CD4-positive, CD25-positive, alpha-beta regulatory T cell (primary cell): ENCODE results near the gene PHOSPHO1. TPM values are rescaled to one million over a fixed set of nuclear protein-coding genes. Genes with fewer than 3 reads are reported as not detected.

Source experiments
- ATAC-seq, 2 donors: fragments of 150-1000 bp; cut with Tn5 transposase; one replicate each; pipeline ENCODE4 v1.10.0; 2021; ENCODE audit warnings: low read depth in 2 of 2, moderate number of reproducible peaks in 2 of 2, moderate library complexity in 1 of 2
- DNase-seq, 3 donors: peaks; one replicate each; pipeline versions ENCODE4 v3.0.0 to v3.0.0-alpha.2; 2012 to 2022; ENCODE audit warnings: mixed read lengths in 1 of 3
- H3K27ac ChIP-seq: one replicate; pipeline ENCODE4 v1.7.0; 2013; ENCODE audit warnings: mild to moderate bottlenecking, low read length; ENCODE audit not compliant: insufficient read depth, poor library complexity, severe bottlenecking
- H3K27me3 ChIP-seq: one replicate; pipeline ENCODE4 v1.7.0; 2013; ENCODE audit warnings: low read length; ENCODE audit not compliant: control insufficient read depth, insufficient read depth
- H3K36me3 ChIP-seq: one replicate; pipeline ENCODE4 v1.7.0; 2013; ENCODE audit warnings: mild to moderate bottlenecking, low read length, moderate library complexity; ENCODE audit not compliant: control insufficient read depth, insufficient read depth
- H3K4me1 ChIP-seq: 2 replicates; pipeline ENCODE4 v1.7.0; 2013; ENCODE audit warnings: mild to moderate bottlenecking, low read length; ENCODE audit not compliant: insufficient read depth, control insufficient read depth, poor library complexity, severe bottlenecking
- H3K4me3 ChIP-seq: one replicate; pipeline ENCODE4 v1.7.0; 2013; ENCODE audit warnings: low read depth, mild to moderate bottlenecking, low read length, moderate library complexity
- H3K9me3 ChIP-seq, 2 experiments: 1 replicate in 1 of 2; 2 replicates in 1 of 2; pipeline ENCODE4 v1.7.0; 2013; ENCODE audit warnings: low read length in 2 of 2, mild to moderate bottlenecking in 1 of 2, moderate library complexity in 1 of 2; ENCODE audit not compliant: control insufficient read depth in 2 of 2
- H3K27ac Mint-ChIP-seq, 3 donors: one replicate each; pipeline ENCODE4 v1.8.0; 2020 to 2022; ENCODE audit warnings: mild to moderate bottlenecking in 3 of 3, mixed read lengths in 3 of 3, moderate library complexity in 2 of 3
- H3K27me3 Mint-ChIP-seq: one replicate; pipeline ENCODE4 v1.8.0; 2022; ENCODE audit warnings: mild to moderate bottlenecking, mixed read lengths
- H3K36me3 Mint-ChIP-seq: one replicate; pipeline ENCODE4 v1.8.0; 2020; ENCODE audit warnings: mixed read lengths
- H3K4me1 Mint-ChIP-seq, 4 donors: one replicate each; pipeline ENCODE4 v1.8.0; 2020 to 2022; ENCODE audit warnings: mixed read lengths in 4 of 4, mild to moderate bottlenecking in 1 of 4
- H3K4me3 Mint-ChIP-seq, 4 donors: one replicate each; pipeline ENCODE4 v1.8.0; 2020 to 2022; ENCODE audit warnings: mild to moderate bottlenecking in 4 of 4, mixed read lengths in 4 of 4, moderate library complexity in 3 of 4
- H3K9me3 Mint-ChIP-seq, 7 donors: one replicate each; pipeline ENCODE4 v1.8.0; 2020 to 2022; ENCODE audit warnings: mixed read lengths in 7 of 7, mild to moderate bottlenecking in 3 of 7, moderate library complexity in 2 of 7
- polyA plus RNA-seq, 4 donors: library from polyadenylated mRNA; unstranded; fragments of 300-500 nt; fragmentation: Illumina TruSeq; gene quantifications; one replicate each; pipeline ENCODE4 v1.2.3, GENCODE V29; 2021
- total RNA-seq: library from RNA; stranded (reverse); gene quantifications from one replicate; pipeline ENCODE4 v1.2.3, GENCODE V29; 2022

The PHOSPHO1 gene
- total and polyA plus RNA-seq, 5 donors from 2014 or later: 0.11 to 0.24 (median 0.15) TPM; not detected in 2

DNA sequence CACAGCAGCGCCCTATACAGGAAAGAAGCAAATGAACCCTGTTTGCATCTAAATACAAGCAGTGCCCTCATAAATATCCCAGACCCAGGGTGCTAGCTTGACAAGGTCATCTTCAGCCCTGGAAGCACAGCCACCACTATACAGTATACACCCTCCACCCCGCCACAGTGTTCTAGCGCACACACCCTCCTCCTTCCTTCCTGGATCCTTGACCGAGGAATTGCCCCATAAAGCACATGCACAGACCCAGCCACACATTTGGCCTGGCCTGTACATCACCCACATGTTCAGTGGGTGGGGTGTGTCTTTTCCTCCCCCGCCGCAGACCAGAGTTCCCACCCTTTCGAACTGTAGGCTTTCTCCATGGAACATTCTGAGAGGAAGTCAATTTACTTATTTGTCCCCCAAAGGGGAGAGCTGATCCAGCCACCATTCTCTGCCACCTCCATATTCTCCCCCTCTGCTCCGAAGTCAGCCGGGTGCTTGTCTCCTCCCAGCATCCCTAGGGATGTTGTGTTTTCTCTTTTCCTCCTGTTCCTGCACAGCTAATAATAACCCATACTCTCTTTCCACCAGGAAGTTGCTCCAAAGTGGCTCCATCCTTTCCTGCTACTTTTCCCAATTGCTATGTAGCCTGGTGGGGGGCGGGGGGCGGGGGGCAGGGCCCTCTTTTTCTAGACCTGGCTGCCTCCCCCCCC, 13.5 kb downstream of the PHOSPHO1 start:
- peak overlapping the region; percentile 63 for H3K27ac ChIP-seq
- peaks cover 7% of the 10 kb centered on the region for H3K36me3 Mint-ChIP-seq

DNA sequence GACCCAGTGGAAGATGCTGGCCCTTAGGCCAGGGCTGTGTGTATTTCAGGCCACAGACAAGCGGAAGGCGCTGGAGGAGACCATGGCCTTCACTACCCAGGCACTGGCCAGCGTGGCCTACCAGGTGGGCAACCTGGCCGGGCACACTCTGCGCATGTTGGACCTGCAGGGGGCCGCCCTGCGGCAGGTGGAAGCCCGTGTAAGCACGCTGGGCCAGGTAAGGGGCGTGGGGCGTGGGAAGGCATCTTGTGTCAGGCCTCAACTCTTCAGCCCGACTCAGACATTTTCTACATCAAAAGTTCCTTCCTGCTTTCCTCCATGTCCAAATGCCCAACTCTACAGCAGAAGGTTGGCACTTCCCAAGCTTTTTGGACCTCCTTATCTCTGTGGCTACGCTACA, 14.1 kb downstream of the PHOSPHO1 start:
- H3K36me3 ChIP-seq: no peaks in the 10 kb centered on the region
- H3K9me3 Mint-ChIP-seq: peaks cover 0 to 2% (median 0%) of the 10 kb centered on the region in 7 donors
- peak overlapping the region; percentile 45 to 86 (median 80) for H3K27ac Mint-ChIP-seq
- no peaks in the 10 kb centered on the region for H3K27me3 ChIP-seq
- H3K36me3 Mint-ChIP-seq: peaks cover 7% of the 10 kb centered on the region
- H3K4me3 Mint-ChIP-seq: peak overlapping the region in 3 of 4 donors; percentile 2 to 80 (median 71)
- H3K27ac ChIP-seq: peak overlapping the region; percentile 7
- H3K27me3 Mint-ChIP-seq: no peaks in the 10 kb centered on the region
- H3K4me3 ChIP-seq: no peak overlapping the region
- H3K4me1 Mint-ChIP-seq: peaks cover 4 to 79% (median 55%) of the 10 kb centered on the region in 4 donors
- ATAC-seq: no peak
- H3K9me3 ChIP-seq: no peaks in the 10 kb centered on the region
- H3K4me1 ChIP-seq: peaks cover 62% of the 10 kb centered on the region
- no peak for DNase-seq

More for the DNA sequence above, 13.5 kb downstream of the PHOSPHO1 start:
- peaks cover 4 to 74% (median 52%) of the 10 kb centered on the region in 4 donors for H3K4me1 Mint-ChIP-seq
- no peak for DNase-seq
- H3K27me3 Mint-ChIP-seq: no peaks in the 10 kb centered on the region
- no peak for ATAC-seq
- no peak overlapping the region for H3K4me3 ChIP-seq
- peaks cover 62% of the 10 kb centered on the region for H3K4me1 ChIP-seq
- H3K4me3 Mint-ChIP-seq: peak overlapping the region; percentile 2 to 80 (median 56)
- no peaks in the 10 kb centered on the region for H3K27me3 ChIP-seq
- H3K9me3 ChIP-seq: no peaks in the 10 kb centered on the region
- no peaks in the 10 kb centered on the region for H3K36me3 ChIP-seq
- H3K9me3 Mint-ChIP-seq: peaks cover 0 to 2% (median 0%) of the 10 kb centered on the region in 7 donors
- H3K27ac Mint-ChIP-seq: peak overlapping the region in 2 of 3 donors; percentile 60 to 86

DNA sequence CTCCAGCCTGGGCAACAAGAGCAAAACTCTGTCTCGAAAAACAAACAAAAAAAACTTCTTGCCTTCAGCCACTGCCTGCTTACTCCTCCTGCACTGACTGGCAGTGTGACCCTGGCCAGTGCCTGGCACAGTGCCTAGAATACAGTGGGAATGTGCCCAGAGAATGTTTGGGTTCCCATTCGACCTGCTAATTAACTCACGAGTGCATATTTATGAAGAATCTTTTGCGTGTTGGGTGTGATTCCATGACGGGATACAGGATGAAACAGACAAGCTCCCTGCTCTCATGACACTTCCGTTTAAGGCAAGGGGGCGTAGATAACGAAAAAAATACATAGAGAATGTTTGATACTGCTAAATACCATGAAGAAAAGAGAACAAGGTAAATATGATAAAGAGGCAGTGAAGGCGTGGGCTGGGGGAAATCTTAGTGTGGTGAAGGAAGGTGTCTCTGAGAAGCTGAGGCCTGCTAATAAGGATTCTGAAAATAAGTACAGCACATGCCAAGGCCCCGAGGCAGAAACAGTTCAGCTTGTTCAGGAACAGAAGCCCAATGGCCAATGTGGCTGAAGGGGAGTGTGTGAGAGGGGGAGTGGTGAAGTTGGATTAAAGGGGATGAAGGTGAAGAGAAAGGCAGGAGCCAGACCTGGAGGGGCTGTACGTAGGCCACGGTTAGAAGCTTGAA, 15.8 kb downstream of the PHOSPHO1 start:
- H3K27me3 Mint-ChIP-seq: no peaks in the 10 kb centered on the region
- no peaks in the 10 kb centered on the region for H3K9me3 ChIP-seq
- no peak overlapping the region for H3K27ac ChIP-seq
- no peak overlapping the region for H3K4me3 ChIP-seq
- H3K4me3 Mint-ChIP-seq: peak overlapping the region in 3 of 4 donors; percentile 60 to 81 (median 67)
- no peaks in the 10 kb centered on the region for H3K27me3 ChIP-seq
- H3K27ac Mint-ChIP-seq: peak overlapping the region; percentile 43 to 82 (median 56)
- H3K36me3 Mint-ChIP-seq: peaks cover 7% of the 10 kb centered on the region
- ATAC-seq (no peak), DNase-seq (no peak)
- H3K4me1 Mint-ChIP-seq: peaks cover 9 to 92% (median 62%) of the 10 kb centered on the region in 4 donors
- H3K4me1 ChIP-seq: peaks cover 77% of the 10 kb centered on the region
- H3K36me3 ChIP-seq: no peaks in the 10 kb centered on the region
- H3K9me3 Mint-ChIP-seq: peaks cover 0 to 2% (median 0%) of the 10 kb centered on the region in 7 donors

DNA sequence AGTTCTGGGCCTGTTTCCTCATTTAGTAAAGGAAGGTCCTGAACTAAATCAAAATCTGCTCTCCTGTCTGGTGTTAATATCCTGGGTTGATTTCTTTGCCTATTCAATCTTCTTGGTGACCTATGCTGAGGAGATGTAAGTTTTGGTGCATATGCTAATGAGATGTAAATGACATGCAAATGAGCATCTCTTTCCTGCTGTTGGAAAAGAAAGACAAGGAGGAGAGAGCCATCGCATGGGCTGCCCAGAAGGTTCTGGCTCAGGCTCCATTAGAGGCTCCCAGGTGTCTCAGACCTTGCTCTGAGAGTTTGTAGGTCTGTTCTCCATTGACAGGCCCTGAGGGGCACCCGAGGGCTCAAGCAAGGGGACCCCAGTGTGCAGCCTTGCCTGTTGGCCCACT, 16.7 kb downstream of the PHOSPHO1 start:
- Mint-ChIP-seq H3K9me3 (peaks cover 0 to 1% (median 0%) of the 10 kb centered on the region in 7 donors), H3K27ac (peak overlapping the region; percentile 9 to 79 (median 78)), H3K27me3 (no peaks in the 10 kb centered on the region), H3K36me3 (peaks cover 7% of the 10 kb centered on the region), H3K4me1 (peaks cover 9 to 92% (median 67%) of the 10 kb centered on the region in 4 donors), H3K4me3 (peak overlapping the region in 2 of 4 donors; percentile 59 to 99)
- H3K4me3 ChIP-seq: no peak overlapping the region
- no peaks in the 10 kb centered on the region for H3K36me3 ChIP-seq
- H3K27ac ChIP-seq: no peak overlapping the region
- no peaks in the 10 kb centered on the region for H3K9me3 ChIP-seq
- H3K4me1 ChIP-seq: peaks cover 77% of the 10 kb centered on the region
- no peak for DNase-seq
- H3K27me3 ChIP-seq: no peaks in the 10 kb centered on the region
- ATAC-seq: no peak

DNA sequence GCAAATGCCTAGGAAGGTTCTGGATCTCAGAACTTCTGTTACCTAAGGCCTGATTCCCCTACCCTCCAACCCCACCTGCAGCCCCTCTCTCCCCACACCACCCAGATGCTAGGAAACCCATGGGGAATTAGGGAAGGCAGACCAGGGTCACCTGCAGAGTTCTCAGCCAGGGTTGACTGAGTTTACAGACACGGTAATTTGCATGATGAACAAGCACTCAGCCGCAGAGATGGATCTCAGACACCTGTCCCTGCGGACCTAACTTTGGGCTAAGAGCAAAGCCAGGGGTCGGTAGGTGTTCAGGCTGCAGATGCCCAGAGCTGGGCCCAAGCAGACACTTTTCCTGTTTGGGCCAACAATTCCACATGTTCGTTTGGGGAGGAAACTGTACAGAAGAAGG, 17.2 kb downstream of the PHOSPHO1 start:
- H3K36me3 ChIP-seq: no peaks in the 10 kb centered on the region
- no peaks in the 10 kb centered on the region for H3K9me3 Mint-ChIP-seq
- DNase-seq (no peak), ATAC-seq (no peak)
- no peaks in the 10 kb centered on the region for H3K27me3 Mint-ChIP-seq
- peaks cover 9 to 91% (median 67%) of the 10 kb centered on the region in 4 donors for H3K4me1 Mint-ChIP-seq
- no peaks in the 10 kb centered on the region for H3K27me3 ChIP-seq
- peak overlapping the region; percentile 9 to 79 (median 78) for H3K27ac Mint-ChIP-seq
- H3K27ac ChIP-seq: no peak overlapping the region
- no peaks in the 10 kb centered on the region for H3K9me3 ChIP-seq
- peak overlapping the region in 3 of 4 donors; percentile 59 to 99 (median 70) for H3K4me3 Mint-ChIP-seq
- peaks cover 76% of the 10 kb centered on the region for H3K4me1 ChIP-seq
- peaks cover 7% of the 10 kb centered on the region for H3K36me3 Mint-ChIP-seq
- H3K4me3 ChIP-seq: peak overlapping the region; percentile 52

DNA sequence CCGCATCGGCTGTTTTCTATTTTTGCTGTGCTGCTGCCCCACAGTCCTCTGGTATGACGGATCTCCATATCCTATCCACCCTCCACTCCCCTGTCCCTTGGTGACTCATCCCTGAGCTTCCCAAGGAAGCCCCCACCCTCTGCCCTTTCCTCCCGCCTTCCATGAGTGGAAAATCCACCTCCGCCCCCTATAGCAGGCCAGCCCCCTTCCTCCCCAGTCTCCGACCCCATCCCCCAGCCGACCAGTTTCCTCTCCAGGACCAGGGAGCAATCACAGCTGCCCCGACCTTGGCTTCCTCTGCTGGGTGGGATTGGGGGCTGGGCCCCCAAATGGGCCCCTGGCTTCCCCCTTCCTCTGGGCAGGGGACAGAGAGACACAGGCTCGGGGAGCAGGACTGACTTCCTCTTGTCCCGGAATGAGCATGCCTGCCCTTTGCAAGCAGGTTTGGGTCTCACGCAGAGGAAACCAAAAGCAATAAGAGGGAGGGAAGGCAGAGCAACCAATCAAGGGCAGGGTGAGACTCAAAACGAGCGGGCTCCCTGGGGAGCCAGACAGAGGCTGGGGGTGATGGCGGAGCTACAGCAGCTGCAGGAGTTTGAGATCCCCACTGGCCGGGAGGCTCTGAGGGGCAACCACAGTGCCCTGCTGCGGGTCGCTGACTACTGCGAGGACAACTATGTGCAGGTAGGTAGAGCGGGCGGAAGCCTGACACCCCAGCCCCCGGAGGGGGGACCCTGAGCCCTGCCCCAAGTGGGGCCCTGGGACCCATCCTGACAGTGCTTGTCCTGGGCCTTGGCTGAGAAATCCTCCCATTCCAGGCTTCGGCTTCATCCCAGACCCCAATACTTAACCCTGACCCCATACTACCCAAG, 20.2 kb downstream of the PHOSPHO1 start, which contains the start of the genes ABI3 and GNGT2:
Gene ABI3 (plus strand): TSS at position 550 of the 872 bp plus-strand sequence. CDS start 18 bp downstream, at position 568.
Gene GNGT2 (minus strand): TSS at position 417 of the 872 bp plus-strand sequence. CDS start 3,152 bp downstream, outside the sequence.
- DNase-seq (peak; percentile 24 to 82 (median 59)), ATAC-seq (peak; percentile 86 to 92)
- Histone ChIP-seq H3K9me3 (no peaks in the 10 kb centered on the region), H3K27me3 (no peaks in the 10 kb centered on the region), H3K4me1 (peaks cover 52% of the 10 kb centered on the region), H3K27ac (peak within 1 kb of the TSS; percentile 77), H3K36me3 (no peaks in the 10 kb centered on the region), H3K4me3 (peak within 1 kb of the TSS; percentile 78)
- H3K27ac Mint-ChIP-seq: peak within 1 kb of the TSS; percentile 80 to 99 (median 86)
- H3K4me1 Mint-ChIP-seq: peaks cover 5 to 73% (median 50%) of the 10 kb centered on the region in 4 donors
- peaks cover under 1% of the 10 kb centered on the region for H3K36me3 Mint-ChIP-seq
- no peaks in the 10 kb centered on the region for H3K27me3 Mint-ChIP-seq
- H3K9me3 Mint-ChIP-seq: no peaks in the 10 kb centered on the region
- peak within 1 kb of the TSS; percentile 91 to 99 (median 95) for H3K4me3 Mint-ChIP-seq

DNA sequence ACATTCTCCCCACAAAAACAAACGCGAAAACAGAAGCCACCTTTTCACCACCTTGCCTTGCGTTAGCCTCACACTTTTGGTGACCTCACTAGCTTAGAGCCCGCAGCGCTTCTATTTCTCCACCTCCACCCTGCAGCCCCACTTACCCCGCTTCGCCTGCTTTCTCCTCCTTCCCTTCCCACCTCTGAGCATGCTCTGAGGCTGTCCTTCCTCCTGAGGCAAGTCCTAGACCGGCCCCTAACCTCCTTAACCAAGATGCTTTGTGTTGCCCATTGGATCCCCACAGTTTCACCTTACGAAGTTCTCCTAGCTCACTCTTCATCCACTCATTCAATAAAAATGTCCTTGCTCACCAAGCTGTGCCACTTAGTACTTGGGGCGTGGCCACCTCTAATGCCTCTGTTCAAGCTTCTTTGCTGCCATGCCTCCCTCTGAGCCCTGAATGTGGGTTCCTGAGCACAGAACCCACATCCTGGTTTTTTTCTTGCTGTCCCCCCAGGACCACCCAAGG, 21.5 kb downstream of the PHOSPHO1 start:
- Histone ChIP-seq H3K4me3 (peak overlapping the region; percentile 42), H3K9me3 (no peaks in the 10 kb centered on the region), H3K27me3 (no peaks in the 10 kb centered on the region), H3K36me3 (no peaks in the 10 kb centered on the region), H3K27ac (peak overlapping the region; percentile 77), H3K4me1 (peaks cover 43% of the 10 kb centered on the region)
- H3K27me3 Mint-ChIP-seq: no peaks in the 10 kb centered on the region
- H3K27ac Mint-ChIP-seq: peak overlapping the region; percentile 80 to 99 (median 86)
- ATAC-seq (no peak), DNase-seq (peak in 1 of 3 donors; percentile 44)
- peaks cover 5 to 61% (median 42%) of the 10 kb centered on the region in 4 donors for H3K4me1 Mint-ChIP-seq
- no peaks in the 10 kb centered on the region for H3K9me3 Mint-ChIP-seq
- H3K36me3 Mint-ChIP-seq: peaks cover 5% of the 10 kb centered on the region
- peak overlapping the region; percentile 91 to 99 (median 95) for H3K4me3 Mint-ChIP-seq
